BLaER1 (cell line): ENCODE results near the gene ZNF211.

Experiments used
- H3K27ac ChIP-seq: shearing (Covaris generic); formaldehyde crosslinking; 2 replicates; pipeline ENCODE4 v1.8.1; 2022
- H3K27me3 ChIP-seq: shearing (Covaris generic); formaldehyde crosslinking; 2 replicates; pipeline ENCODE4 v1.8.1; 2022
- H3K36me3 ChIP-seq: shearing (Covaris generic); formaldehyde crosslinking; 2 replicates; pipeline ENCODE4 v1.8.1; 2022
- H3K4me1 ChIP-seq: shearing (Covaris generic); formaldehyde crosslinking; 2 replicates; pipeline ENCODE4 v1.8.1; 2022
- H3K4me2 ChIP-seq: shearing (Covaris generic); formaldehyde crosslinking; 2 replicates; pipeline ENCODE4 v1.8.1; 2022
- H3K4me3 ChIP-seq: shearing (Covaris generic); formaldehyde crosslinking; 2 replicates; pipeline ENCODE4 v1.8.1; 2022
- H3K9ac ChIP-seq: shearing (Covaris generic); formaldehyde crosslinking; 2 replicates; pipeline ENCODE4 v1.8.1; 2022
- H3K9me3 ChIP-seq: shearing (Covaris generic); formaldehyde crosslinking; 2 replicates; pipeline ENCODE4 v1.8.1; 2022
- H4K20me1 ChIP-seq: shearing (Covaris generic); formaldehyde crosslinking; 2 replicates; pipeline ENCODE4 v1.8.1; 2022
- Cebpa-rat ChIP-seq: shearing (Covaris generic); IDR thresholded peaks from 2 replicates; pipeline ENCODE4 v1.8.1; 2022

ZNF211 gene

GRCh38 chr19:57615346-57615745 is 17.6 kb upstream of the ZNF211 start:
- H3K36me3 ChIP-seq = peaks cover 65% of the 10 kb centered on the region
- H3K9ac ChIP-seq = no peak overlapping the region

GRCh38 chr19:57620673-57621348 is 12.2 kb upstream of the ZNF211 start:
- Histone ChIP-seq H3K4me2 (no peak overlapping the region), H3K27ac (no peak overlapping the region), H4K20me1 (no peaks in the 10 kb centered on the region), H3K27me3 (peaks cover 6% of the 10 kb centered on the region; the same call in 1 of the 2 replicates), H3K36me3 (peaks cover 99% of the 10 kb centered on the region), H3K4me3 (peak overlapping the region; percentile 97), H3K9me3 (peaks cover 99% of the 10 kb centered on the region), H3K4me1 (no peaks in the 10 kb centered on the region), H3K9ac (no peak overlapping the region)
- TF ChIP-seq Cebpa-rat = no peak

More at GRCh38 chr19:57615346-57615745, 17.6 kb upstream of the ZNF211 start:
- no peak for TF ChIP-seq Cebpa-rat
- peak overlapping the region; percentile 97 for H3K4me3 ChIP-seq
- H3K27ac ChIP-seq = no peak overlapping the region
- peaks cover 76% of the 10 kb centered on the region for H3K9me3 ChIP-seq
- no peaks in the 10 kb centered on the region for H4K20me1 ChIP-seq
- H3K27me3 ChIP-seq = no peaks in the 10 kb centered on the region
- H3K4me1 ChIP-seq = peaks cover 5% of the 10 kb centered on the region; the same call in 1 of the 2 replicates
- peak overlapping the region; percentile 78 for H3K4me2 ChIP-seq

GRCh38 chr19:57623091-57623490 is 9.9 kb upstream of the ZNF211 start:
- peaks cover 6% of the 10 kb centered on the region; the same call in 1 of the 2 replicates for H3K27me3 ChIP-seq
- H3K4me1 ChIP-seq = no peaks in the 10 kb centered on the region
- peaks cover 89% of the 10 kb centered on the region for H3K36me3 ChIP-seq
- H3K9me3 ChIP-seq = peaks cover 99% of the 10 kb centered on the region
- no peak overlapping the region for H3K4me2 ChIP-seq
- no peaks in the 10 kb centered on the region for H4K20me1 ChIP-seq
- H3K4me3 ChIP-seq = 0 out of 2 replicates have a peak overlapping the region, but pooled peaks have one; percentile 97
- no peak for TF ChIP-seq Cebpa-rat
- H3K9ac ChIP-seq = no peak overlapping the region
- H3K27ac ChIP-seq = no peak overlapping the region

- no peak overlapping the region for H3K27ac ChIP-seq
- H3K9me3 ChIP-seq = peaks cover 30% of the 10 kb centered on the region
- no peaks in the 10 kb centered on the region for H4K20me1 ChIP-seq
- H3K27me3 ChIP-seq = no peaks in the 10 kb centered on the region
- H3K4me1 ChIP-seq = peaks cover 10% of the 10 kb centered on the region
- no peak for TF ChIP-seq Cebpa-rat
- H3K9ac ChIP-seq = peak overlapping the region; percentile 88
- peak overlapping the region; percentile 98 for H3K4me3 ChIP-seq
- H3K4me2 ChIP-seq = peak overlapping the region; percentile 94
- peaks cover 70% of the 10 kb centered on the region for H3K36me3 ChIP-seq
Observed at GRCh38 chr19:57633832-57634131, 814 bp downstream of the ZNF211 start.

- H3K4me2 ChIP-seq = no peak overlapping the region
- no peak for TF ChIP-seq Cebpa-rat
- H3K36me3 ChIP-seq = peaks cover 80% of the 10 kb centered on the region
Observed at GRCh38 chr19:57637379-57637778, 4.4 kb downstream of the ZNF211 start.

GRCh38 chr19:57641715-57642234 is 8.8 kb downstream of the ZNF211 start:
- no peaks in the 10 kb centered on the region for H3K27me3 ChIP-seq
- H3K4me3 ChIP-seq = peak overlapping the region; percentile 28; the same call in 1 of the 2 replicates
- H3K9me3 ChIP-seq = peaks cover 72% of the 10 kb centered on the region
- no peaks in the 10 kb centered on the region for H4K20me1 ChIP-seq
- H3K9ac ChIP-seq = no peak overlapping the region
- no peak for TF ChIP-seq Cebpa-rat
- H3K27ac ChIP-seq = no peak overlapping the region
- no peak overlapping the region for H3K4me2 ChIP-seq
- peaks cover 67% of the 10 kb centered on the region for H3K36me3 ChIP-seq
- no peaks in the 10 kb centered on the region for H3K4me1 ChIP-seq

More at GRCh38 chr19:57637379-57637778, 4.4 kb downstream of the ZNF211 start:
- Histone ChIP-seq H3K27ac (no peak overlapping the region), H3K9ac (no peak overlapping the region), H4K20me1 (no peaks in the 10 kb centered on the region), H3K4me3 (0 out of 2 replicates have a peak overlapping the region, but pooled peaks have one; percentile 21), H3K4me1 (peaks cover 10% of the 10 kb centered on the region), H3K27me3 (no peaks in the 10 kb centered on the region), H3K9me3 (peaks cover 66% of the 10 kb centered on the region)

GRCh38 chr19:57642396-57643046 is 9.6 kb downstream of the ZNF211 start:
- H3K9me3 ChIP-seq = peaks cover 65% of the 10 kb centered on the region
- no peaks in the 10 kb centered on the region for H3K4me1 ChIP-seq
- H3K9ac ChIP-seq = no peak overlapping the region
- H3K27me3 ChIP-seq = no peaks in the 10 kb centered on the region
- H3K4me2 ChIP-seq = no peak overlapping the region
- H3K27ac ChIP-seq = no peak overlapping the region
- H4K20me1 ChIP-seq = no peaks in the 10 kb centered on the region
- peaks cover 59% of the 10 kb centered on the region for H3K36me3 ChIP-seq
- no peak overlapping the region for H3K4me3 ChIP-seq
- TF ChIP-seq Cebpa-rat = no peak

- H3K9ac ChIP-seq = no peak overlapping the region
- H3K27ac ChIP-seq = no peak overlapping the region
- no peaks in the 10 kb centered on the region for H4K20me1 ChIP-seq
- peaks cover 53% of the 10 kb centered on the region for H3K9me3 ChIP-seq
- no peaks in the 10 kb centered on the region for H3K27me3 ChIP-seq
- H3K4me2 ChIP-seq = no peak overlapping the region
- H3K36me3 ChIP-seq = peaks cover 49% of the 10 kb centered on the region
- no peaks in the 10 kb centered on the region for H3K4me1 ChIP-seq
- no peak for TF ChIP-seq Cebpa-rat
- H3K4me3 ChIP-seq = no peak overlapping the region
Observed at GRCh38 chr19:57643734-57644133, 10.8 kb downstream of the ZNF211 start.

GRCh38 chr19:57648331-57649003 is 15.5 kb downstream of the ZNF211 start:
- Histone ChIP-seq H3K4me1 (peaks cover 18% of the 10 kb centered on the region), H3K4me2 (no peak overlapping the region), H3K27ac (no peak overlapping the region), H3K27me3 (no peaks in the 10 kb centered on the region), H4K20me1 (no peaks in the 10 kb centered on the region), H3K36me3 (peaks cover 1% of the 10 kb centered on the region; the same call in 1 of the 2 replicates), H3K4me3 (no peak overlapping the region), H3K9me3 (peaks cover 34% of the 10 kb centered on the region), H3K9ac (no peak overlapping the region)
- no peak for TF ChIP-seq Cebpa-rat

- H3K9ac ChIP-seq = no peak overlapping the region
- peaks cover 46% of the 10 kb centered on the region for H3K9me3 ChIP-seq
- H3K27me3 ChIP-seq = no peaks in the 10 kb centered on the region
- peak overlapping the region; percentile 51 for H3K27ac ChIP-seq
- H3K4me3 ChIP-seq = peak overlapping the region; percentile 32
- TF ChIP-seq Cebpa-rat = no peak
- H4K20me1 ChIP-seq = no peaks in the 10 kb centered on the region
- peak overlapping the region; percentile 79 for H3K4me2 ChIP-seq
- no peaks in the 10 kb centered on the region for H3K36me3 ChIP-seq
- peaks cover 18% of the 10 kb centered on the region for H3K4me1 ChIP-seq
Observed at GRCh38 chr19:57651654-57651996, 18.7 kb downstream of the ZNF211 start.
